A549 (cell line): ENCODE data around the gene NAV2. TPM values are rescaled to one million over a fixed set of nuclear protein-coding genes. Genes with fewer than 3 reads are reported as not detected.

ENCODE experiments used
- ATAC-seq, 2 experiments: fragments of 200-7000 bp in 1 of 2; fragments of >200 bp in 1 of 2; cut with Nextera tagmentation in 1 of 2; cut with Tn5 transposase in 1 of 2; 3 replicates each; pipeline versions ENCODE4 v1.8.0 to v1.9.1; 2018 to 2020; ENCODE audit warnings: mild to moderate bottlenecking in 1 of 2, moderate library complexity in 1 of 2
- CTCF ChIA-PET: fragments of 300-600 bp; sonication (Branson Sonifier 250); formaldehyde crosslinking; extraction: SDS; loops from one replicate; lab custom pipeline; 2021; ENCODE audit warnings: antibody characterized with exemption, inconsistent platforms; lab: Yijun Ruan, JAX
- POLR2A ChIA-PET: fragments of 350-600 bp; formaldehyde crosslinking; extraction: SDS; loops from one replicate; lab custom pipeline; 2021; ENCODE audit warnings: antibody characterized with exemption, inconsistent platforms; lab: Yijun Ruan, JAX
- DNase-seq, 2 experiments: peaks; one replicate each; pipeline versions ENCODE4 v3.0.0 to v3.0.0-alpha.2; 2011 to 2016; ENCODE audit warnings: low read depth in 1 of 2, low spot score in 1 of 2
- FAIRE-seq: peaks from 2 replicates; lab custom pipeline; 2011; peaks lifted over from hg19 to GRCh38; lab: Jason Lieb, UNC
- H3K27ac ChIP-seq, 2 experiments: fragments of >200 bp; sonication (Bioruptor Twin); formaldehyde crosslinking; 3 replicates each; pipeline ENCODE4 v1.5.1; 2016 to 2017
- H3K4me1 ChIP-seq: fragments of >200 bp; sonication (Bioruptor Twin); formaldehyde crosslinking; 3 replicates; pipeline ENCODE4 v1.6.1; 2016
- H3K4me2 ChIP-seq: fragments of >200 bp; sonication (Bioruptor Twin); formaldehyde crosslinking; 3 replicates; pipeline ENCODE4 v1.6.1; 2016
- H3K4me3 ChIP-seq: fragments of >200 bp; sonication (Bioruptor Twin); formaldehyde crosslinking; 3 replicates; pipeline ENCODE4 v1.5.1; 2016
- H3K9me3 ChIP-seq: fragments of >200 bp; sonication (Bioruptor Twin); formaldehyde crosslinking; 3 replicates; pipeline ENCODE4 v1.6.1; 2016
- ATOH8 ChIP-seq: fragments of 250-450 bp; sonication (Bioruptor Pico); IDR thresholded peaks from 2 replicates; pipeline ENCODE4 v1.5.0; 2020; ENCODE audit warnings: low read depth, mild to moderate bottlenecking, moderate library complexity
- CBX8 ChIP-seq: fragments of 200-600 bp; sonication (generic); IDR thresholded peaks from 2 replicates; pipeline ENCODE4 v1.6.1; 2016
- CHD2 ChIP-seq: fragments of 150-350 bp; IDR thresholded peaks from 2 replicates; pipeline ENCODE4 v1.6.1; 2014; ENCODE audit warnings: low read length; ENCODE audit not compliant: partially characterized antibody
- CHD4 ChIP-seq: fragments of 200-600 bp; sonication (generic); IDR thresholded peaks from 2 replicates; pipeline ENCODE4 v1.6.1; 2016; ENCODE audit warnings: antibody characterized with exemption, mild to moderate bottlenecking, borderline replicate concordance
- CTCF ChIP-seq: fragments of >200 bp; sonication (Bioruptor Twin); formaldehyde crosslinking; IDR thresholded peaks from 3 replicates; pipeline ENCODE4 v1.5.1; 2016
- E2F6 ChIP-seq: IDR thresholded peaks from 2 replicates; pipeline ENCODE4 v1.6.1; 2012; ENCODE audit warnings: low read depth, borderline replicate concordance
- EP300 ChIP-seq, 2 experiments: fragments of >200 bp; sonication (Bioruptor Twin); formaldehyde crosslinking; IDR thresholded peaks; 2 replicates in 1 of 2; 3 replicates in 1 of 2; pipeline ENCODE4 v1.6.1; 2016 to 2017
- FOSB ChIP-seq: fragments of 250-450 bp; sonication (Bioruptor Pico); IDR thresholded peaks from 2 replicates; pipeline ENCODE4 v1.5.0; 2020; ENCODE audit warnings: mild to moderate bottlenecking, moderate library complexity
- GATA3 ChIP-seq: IDR thresholded peaks from 2 replicates; pipeline ENCODE4 v1.6.1; 2012; ENCODE audit warnings: borderline replicate concordance
- HEYL ChIP-seq: fragments of 250-450 bp; sonication (Bioruptor Pico); IDR thresholded peaks from 2 replicates; pipeline ENCODE4 v1.8.0; 2021; ENCODE audit warnings: mild to moderate bottlenecking, moderate library complexity
- JUNB ChIP-seq: fragments of >200 bp; sonication (Bioruptor Twin); formaldehyde crosslinking; IDR thresholded peaks from 2 replicates; pipeline ENCODE4 v1.6.1; 2016
- MAFK ChIP-seq: fragments of 450-650 bp; IDR thresholded peaks from 2 replicates; pipeline ENCODE4 v1.6.1; 2014; ENCODE audit not compliant: partially characterized antibody
- MAZ ChIP-seq: fragments of 150-350 bp; IDR thresholded peaks from 2 replicates; pipeline ENCODE4 v1.6.1; 2014; ENCODE audit warnings: antibody characterized with exemption, low read depth, low read length, borderline replicate concordance
- POLR2A ChIP-seq: IDR thresholded peaks from 2 replicates; pipeline ENCODE4 v1.6.1; 2012; ENCODE audit warnings: mild to moderate bottlenecking, low read length
- RFX5 ChIP-seq: fragments of 450-650 bp; IDR thresholded peaks from 2 replicates; pipeline ENCODE4 v1.7.1; 2014; ENCODE audit warnings: antibody characterized with exemption, mild to moderate bottlenecking, moderate library complexity
- SREBF2 ChIP-seq: fragments of 450-650 bp; IDR thresholded peaks from 2 replicates; pipeline ENCODE4 v1.6.1; 2014; ENCODE audit warnings: mild to moderate bottlenecking, moderate library complexity
- ZFP36 ChIP-seq: fragments of 450-650 bp; IDR thresholded peaks from 2 replicates; pipeline ENCODE4 v1.6.1; 2014; ENCODE audit warnings: borderline replicate concordance; ENCODE audit not compliant: partially characterized antibody
- ZNF302 ChIP-seq: fragments of 250-450 bp; sonication (Bioruptor Pico); IDR thresholded peaks from 2 replicates; pipeline ENCODE4 v1.9.0; 2021; ENCODE audit warnings: inconsistent platforms, mild to moderate bottlenecking, moderate library complexity
- WGBS: methylation state at CpG from one replicate; pipeline ENCODE4 v1.1.6; 2017; ENCODE audit errors: missing lambda C conversion rate; 5-methylcytosine and 5-hydroxymethylcytosine counted together
- polyA plus RNA-seq, 4 experiments: library from polyadenylated mRNA; depleted of rRNA in 3 of 4; stranded (reverse); fragments of >200 nt; fragmentation: RNase III in 1 of 4; extraction: RNeasy Plus Mini Kit Qiagen cat#74134 plus additional on column Dnase treatment in 1 of 4; gene quantifications; 2 replicates in 3 of 4; 3 replicates in 1 of 4; pipeline ENCODE4 v1.2.3, GENCODE V29; 2011 to 2017
- TF ChIP-seq, protein P1 (sequence below): fragments of 200-600 bp; sonication (generic); IDR thresholded peaks from 2 replicates; pipeline ENCODE4 v1.6.1; 2016; ENCODE audit warnings: antibody characterized with exemption, mild to moderate bottlenecking, moderate library complexity

Gene NAV2
- polyA plus RNA-seq, 2 of the 4 experiments (the other 2 are of a cell fraction), result 4.9 to 19.8 TPM

- 92% methylated on average over 2 of the region's 2 CpGs for WGBS
- Histone ChIP-seq H3K4me1 (peaks cover 17% of the 10 kb centered on the region), H3K27ac (no peak overlapping the region), H3K4me3 (no peak overlapping the region), H3K9me3 (no peaks in the 10 kb centered on the region), H3K4me2 (no peak overlapping the region)
- DNase-seq (no peak), ATAC-seq (no peak), FAIRE-seq (no peak)
- TF ChIP-seq GATA3 (no peak), CHD2 (no peak), RFX5 (no peak), ZNF302 (no peak), FOSB (no peak), CTCF (no peak), JUNB (no peak), POLR2A (no peak), MAZ (no peak), MAFK (no peak), HEYL (CRISPR knock-in tag) (no peak), ZFP36 (no peak), ATOH8 (CRISPR knock-in tag) (no peak)
- TF ChIP-seq, protein P1, sequence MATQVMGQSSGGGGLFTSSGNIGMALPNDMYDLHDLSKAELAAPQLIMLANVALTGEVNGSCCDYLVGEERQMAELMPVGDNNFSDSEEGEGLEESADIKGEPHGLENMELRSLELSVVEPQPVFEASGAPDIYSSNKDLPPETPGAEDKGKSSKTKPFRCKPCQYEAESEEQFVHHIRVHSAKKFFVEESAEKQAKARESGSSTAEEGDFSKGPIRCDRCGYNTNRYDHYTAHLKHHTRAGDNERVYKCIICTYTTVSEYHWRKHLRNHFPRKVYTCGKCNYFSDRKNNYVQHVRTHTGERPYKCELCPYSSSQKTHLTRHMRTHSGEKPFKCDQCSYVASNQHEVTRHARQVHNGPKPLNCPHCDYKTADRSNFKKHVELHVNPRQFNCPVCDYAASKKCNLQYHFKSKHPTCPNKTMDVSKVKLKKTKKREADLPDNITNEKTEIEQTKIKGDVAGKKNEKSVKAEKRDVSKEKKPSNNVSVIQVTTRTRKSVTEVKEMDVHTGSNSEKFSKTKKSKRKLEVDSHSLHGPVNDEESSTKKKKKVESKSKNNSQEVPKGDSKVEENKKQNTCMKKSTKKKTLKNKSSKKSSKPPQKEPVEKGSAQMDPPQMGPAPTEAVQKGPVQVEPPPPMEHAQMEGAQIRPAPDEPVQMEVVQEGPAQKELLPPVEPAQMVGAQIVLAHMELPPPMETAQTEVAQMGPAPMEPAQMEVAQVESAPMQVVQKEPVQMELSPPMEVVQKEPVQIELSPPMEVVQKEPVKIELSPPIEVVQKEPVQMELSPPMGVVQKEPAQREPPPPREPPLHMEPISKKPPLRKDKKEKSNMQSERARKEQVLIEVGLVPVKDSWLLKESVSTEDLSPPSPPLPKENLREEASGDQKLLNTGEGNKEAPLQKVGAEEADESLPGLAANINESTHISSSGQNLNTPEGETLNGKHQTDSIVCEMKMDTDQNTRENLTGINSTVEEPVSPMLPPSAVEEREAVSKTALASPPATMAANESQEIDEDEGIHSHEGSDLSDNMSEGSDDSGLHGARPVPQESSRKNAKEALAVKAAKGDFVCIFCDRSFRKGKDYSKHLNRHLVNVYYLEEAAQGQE, result no peak
- ChIA-PET POLR2A (no interaction called here), CTCF (interaction anchor here (0.6 kb wide), 1 partner anchor 516 kb away, joined by 3 read pairs; no protein-coding TSS in a partner anchor)
These were observed 352.3 kb downstream of the NAV2 start for GRCh38 chr11:20064961-20065405.

DNA sequence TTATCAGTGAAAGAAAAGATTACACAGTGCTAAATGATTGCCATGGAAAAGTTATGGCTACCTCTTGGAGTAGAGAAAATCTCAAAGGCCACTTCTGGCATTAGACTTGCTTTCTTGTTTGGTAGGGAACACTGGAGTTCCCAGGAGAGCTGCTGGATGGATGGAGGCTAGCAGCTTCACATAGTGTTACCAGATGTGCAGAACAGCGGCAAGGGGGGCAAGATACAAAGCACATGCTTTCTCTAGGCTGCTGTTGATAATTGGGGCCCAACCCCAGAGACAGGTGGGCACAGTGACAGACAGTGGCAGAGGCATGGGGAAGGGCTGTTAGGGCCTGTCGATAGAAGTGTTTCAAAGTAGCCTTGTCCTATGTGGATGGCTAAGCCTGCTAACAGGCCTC, 352.8 kb downstream of the NAV2 start:
- 92% methylated on average over 2 of the region's 2 CpGs for WGBS
- POLR2A ChIA-PET, result no interaction called here
- ATAC-seq, result no peak
- DNase-seq, result no peak
- no peak for TF ChIP-seq CHD4
- no peak for TF ChIP-seq FOSB
- TF ChIP-seq CBX8, result no peak
- TF ChIP-seq EP300 (IDR thresholded peaks at IDR 0.05), result no peak
- no peak for TF ChIP-seq SREBF2
- no peak for TF ChIP-seq CTCF
- TF ChIP-seq E2F6, result no peak
- TF ChIP-seq RFX5, result no peak
- TF ChIP-seq CHD2, result no peak
- Histone ChIP-seq H3K4me1 (peaks cover 17% of the 10 kb centered on the region), H3K9me3 (no peaks in the 10 kb centered on the region), H3K4me3 (no peak overlapping the region), H3K27ac (no peak overlapping the region), H3K4me2 (no peak overlapping the region)
- CTCF ChIA-PET, result interaction anchor here (0.6 to 1.0 kb wide), 2 partner anchors 15 to 68 kb away, joined by 3 to 5 read pairs; no protein-coding TSS in a partner anchor
- FAIRE-seq, result no peak
